Colonic mucosa (tissue), 4 donors: ENCODE results near the gene TUBGCP2. TPM values are rescaled to one million over a fixed set of nuclear protein-coding genes. Genes with fewer than 3 reads are reported as not detected.

Source experiments
- DNase-seq: peaks from one replicate; pipeline ENCODE4 v3.0.0-alpha.2; 2020
- H3K27ac ChIP-seq: fragments of 200-600 bp; one replicate; pipeline ENCODE4 v1.8.0; 2021
- H3K27me3 ChIP-seq: fragments of 200-600 bp; one replicate; pipeline ENCODE4 v1.8.0; 2021
- H3K36me3 ChIP-seq: fragments of 200-600 bp; one replicate; pipeline ENCODE4 v1.8.0; 2021
- H3K4me1 ChIP-seq: fragments of 200-600 bp; one replicate; pipeline ENCODE4 v1.8.0; 2021; ENCODE audit warnings: mild to moderate bottlenecking
- H3K4me3 ChIP-seq: fragments of 200-600 bp; one replicate; pipeline ENCODE4 v1.8.0; 2021
- H3K9ac ChIP-seq, 2 donors: one replicate each; pipeline ENCODE4 v1.7.0; 2013; ENCODE audit warnings: control low read depth in 2 of 2, low read depth in 2 of 2, low read length in 2 of 2
- H3K9me3 ChIP-seq: fragments of 200-600 bp; one replicate; pipeline ENCODE4 v1.8.0; 2021
- CTCF ChIP-seq: fragments of 200-600 bp; IDR thresholded peaks from one replicate; pipeline ENCODE4 v1.8.0; 2022; ENCODE audit warnings: antibody characterized with exemption, mild to moderate bottlenecking
- intact Hi-C: fragments of 100-400 bp; cut with DNase I; formaldehyde crosslinking; loops from one replicate; pipeline ENCODE4 v1.14.1; 2022
- total RNA-seq, 2 donors: library from RNA; stranded (reverse); fragmentation: NEBNext Ultra II Directional in 1 of 2; extraction: Animal tissue kit (Norgen Biotek cat#: 25700) in 1 of 2; gene quantifications; one replicate each; pipeline ENCODE4 v1.2.1, GENCODE V29; 2021
- donor health status: healthy.
- donor health status: DM: no; HTN: no; CAD: no.
- donor health status: DM: no; HTN: no; CAD: no.

TUBGCP2 gene
- total RNA-seq, 2 donors from 2014 or later: 64.7 to 67.5 TPM

DNA sequence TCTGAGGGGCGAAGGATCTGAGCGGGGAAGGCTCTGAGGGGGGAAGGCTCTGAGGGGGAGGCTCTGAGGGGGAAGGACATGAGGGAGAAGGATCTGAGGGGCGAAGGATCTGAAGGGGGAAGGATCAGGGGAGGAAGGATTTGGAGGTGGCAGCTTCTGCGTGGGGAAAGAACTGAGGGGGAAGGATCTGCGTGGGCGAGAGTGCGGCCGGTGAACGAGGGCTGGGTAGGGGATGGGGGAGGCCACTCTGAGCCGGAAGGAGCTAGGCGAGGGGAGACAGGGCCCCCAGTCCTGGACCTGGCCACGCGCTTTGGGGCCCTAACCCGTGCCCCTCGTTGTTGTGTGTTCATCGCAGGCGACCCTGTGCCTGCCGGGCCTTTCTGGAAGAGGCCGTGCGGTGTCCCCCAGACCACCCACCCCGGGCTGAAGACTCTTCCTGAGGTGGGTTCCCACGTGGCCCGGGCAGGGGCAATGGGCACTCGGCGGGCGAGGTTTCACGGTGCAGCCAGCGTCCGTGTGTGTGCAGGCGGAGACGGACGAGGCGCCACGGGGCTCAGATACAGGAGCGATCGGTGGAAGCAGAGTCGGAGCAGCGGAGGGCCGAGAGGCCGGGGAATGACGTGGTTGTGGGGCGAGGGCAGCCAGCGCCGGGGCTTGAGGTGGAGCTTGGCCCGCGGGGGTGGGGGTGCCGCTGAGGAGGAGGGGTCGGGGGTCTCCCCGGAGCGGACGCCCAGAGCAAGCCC is 26.0 kb upstream of the TUBGCP2 start:
- no peak for DNase-seq
- Histone ChIP-seq H3K4me1 (no peaks in the 10 kb centered on the region), H3K27me3 (peaks cover 31% of the 10 kb centered on the region), H3K4me3 (peak overlapping the region; percentile 30), H3K36me3 (no peaks in the 10 kb centered on the region), H3K9me3 (no peaks in the 10 kb centered on the region), H3K27ac (no peak overlapping the region), H3K9ac (no peak overlapping the region)
- intact Hi-C loops: no loop called here
- TF ChIP-seq CTCF: no peak

DNA sequence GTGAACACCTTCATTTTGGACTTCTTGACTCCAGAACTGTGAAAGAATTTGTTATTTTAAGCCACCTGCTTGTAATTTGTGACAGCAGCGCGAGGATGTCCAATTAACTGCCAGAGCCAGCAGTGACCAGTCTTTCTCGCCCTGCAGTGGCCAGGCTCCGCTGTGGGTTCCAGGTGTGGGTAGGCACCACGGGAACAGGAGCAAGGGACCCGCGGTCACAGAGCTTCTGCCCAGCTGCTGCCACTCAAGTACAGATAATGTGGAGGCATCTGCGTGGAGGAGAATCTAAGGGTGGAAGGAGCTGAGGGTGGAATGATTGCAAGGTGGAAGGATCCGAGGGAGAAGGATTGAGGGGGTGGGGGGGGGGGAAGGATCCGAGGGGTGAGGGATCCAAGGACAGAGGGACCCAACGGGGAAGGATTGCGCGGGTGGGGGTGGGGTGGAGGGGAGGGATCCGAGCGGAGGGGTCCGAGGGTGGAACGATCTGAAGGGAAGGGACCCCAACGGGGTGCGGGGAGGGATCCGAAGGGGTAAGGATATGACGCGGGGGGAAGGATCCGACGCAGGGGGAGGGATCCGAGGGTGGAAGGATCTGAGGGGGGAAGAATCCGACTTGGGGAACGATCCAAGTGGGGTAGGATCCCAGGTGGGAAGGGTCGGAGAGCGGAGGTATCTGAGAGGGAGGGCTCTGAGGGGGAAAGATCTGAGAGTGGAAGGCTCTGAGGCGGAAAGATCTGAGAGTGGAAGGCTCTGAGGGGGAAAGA is 24.4 kb upstream of the TUBGCP2 start:
- no peak for DNase-seq

GRCh38 chr10:133329491-133330202 is 21.0 kb upstream of the TUBGCP2 start:
- H3K9ac ChIP-seq: peak overlapping the region; percentile 34 to 55
- intact Hi-C loops: loop anchor here (10.0 kb wide), 1 partner anchor 195 kb away; the partner anchor contains the start of gene CYP2E1
- peaks cover 51% of the 10 kb centered on the region for H3K27me3 ChIP-seq
- DNase-seq: peak; percentile 86
- H3K4me3 ChIP-seq: peak overlapping the region; percentile 39
- peaks cover 13% of the 10 kb centered on the region for H3K4me1 ChIP-seq
- H3K27ac ChIP-seq: no peak overlapping the region
- H3K36me3 ChIP-seq: no peaks in the 10 kb centered on the region
- H3K9me3 ChIP-seq: no peaks in the 10 kb centered on the region
- TF ChIP-seq CTCF: peak; percentile 94

More for the DNA sequence above, 24.4 kb upstream of the TUBGCP2 start:
- no peaks in the 10 kb centered on the region for H3K4me1 ChIP-seq
- peaks cover 41% of the 10 kb centered on the region for H3K27me3 ChIP-seq
- no peak overlapping the region for H3K9ac ChIP-seq
- H3K9me3 ChIP-seq: no peaks in the 10 kb centered on the region
- no peak for TF ChIP-seq CTCF
- no peak overlapping the region for H3K4me3 ChIP-seq
- H3K36me3 ChIP-seq: no peaks in the 10 kb centered on the region
- H3K27ac ChIP-seq: no peak overlapping the region
- intact Hi-C loops: no loop called here

GRCh38 chr10:133328358-133329343 is 20.0 kb upstream of the TUBGCP2 start:
- TF ChIP-seq CTCF: no peak

More at GRCh38 chr10:133328358-133329343, 20.0 kb upstream of the TUBGCP2 start:
- Histone ChIP-seq H3K36me3 (no peaks in the 10 kb centered on the region), H3K27me3 (peaks cover 49% of the 10 kb centered on the region), H3K4me1 (peaks cover 13% of the 10 kb centered on the region), H3K4me3 (no peak overlapping the region), H3K9ac (no peak overlapping the region), H3K27ac (no peak overlapping the region), H3K9me3 (no peaks in the 10 kb centered on the region)
- intact Hi-C loops: loop anchor here (10.0 kb wide), 1 partner anchor 196 kb away; the partner anchor contains the start of gene CYP2E1
- no peak for DNase-seq
